CD4-positive, alpha-beta T cell treated with Interleukin-10 for 1 hour (primary cell): ENCODE data around the gene SYT17.

Source experiments
- DNase-seq: peaks from one replicate; pipeline ENCODE4 v3.0.0-alpha.2; 2020

SYT17 gene

DNA sequence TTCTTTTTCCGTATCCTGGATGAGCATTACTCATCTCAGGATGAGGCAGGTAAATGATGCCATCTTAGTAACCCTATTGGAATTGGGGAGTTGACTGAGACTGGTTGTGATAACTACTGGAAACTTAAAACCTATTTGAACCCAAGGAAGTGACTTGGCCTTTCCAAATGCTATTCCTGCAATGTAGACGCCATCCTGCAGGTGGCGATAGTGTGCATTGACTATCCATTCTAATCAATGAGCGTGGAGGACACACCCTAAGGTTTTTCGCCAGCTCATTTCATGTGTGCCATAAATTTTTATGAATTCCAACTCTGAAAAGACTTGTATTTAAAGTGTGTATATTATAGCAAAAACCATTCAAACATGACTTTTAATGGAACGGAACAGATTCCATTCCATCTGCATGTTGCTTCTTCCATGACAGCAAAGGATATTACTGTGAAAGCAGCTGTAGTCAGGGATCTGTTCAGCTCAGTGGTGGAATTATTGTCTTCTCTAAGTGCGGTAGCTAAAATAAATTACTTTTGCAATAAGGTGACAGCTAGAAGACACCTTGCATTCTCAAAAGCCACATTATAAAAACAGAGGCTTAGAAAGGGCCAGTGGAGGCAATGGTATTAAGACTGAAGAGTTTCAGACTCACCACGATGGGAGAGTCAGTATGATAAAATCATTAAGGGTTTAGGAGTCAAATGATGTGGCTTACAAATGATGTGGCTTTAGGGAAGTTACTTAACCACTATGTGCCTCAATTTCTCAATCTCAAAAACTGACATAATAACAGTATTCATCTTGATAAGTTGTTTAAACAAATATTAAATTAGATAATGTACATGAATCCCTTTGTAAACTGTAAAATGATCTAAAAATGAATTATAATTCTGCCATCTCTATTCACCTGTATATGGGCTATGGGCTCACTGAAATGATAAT, 55.5 kb downstream of the SYT17 start:
- peak; percentile 21 for DNase-seq

DNA sequence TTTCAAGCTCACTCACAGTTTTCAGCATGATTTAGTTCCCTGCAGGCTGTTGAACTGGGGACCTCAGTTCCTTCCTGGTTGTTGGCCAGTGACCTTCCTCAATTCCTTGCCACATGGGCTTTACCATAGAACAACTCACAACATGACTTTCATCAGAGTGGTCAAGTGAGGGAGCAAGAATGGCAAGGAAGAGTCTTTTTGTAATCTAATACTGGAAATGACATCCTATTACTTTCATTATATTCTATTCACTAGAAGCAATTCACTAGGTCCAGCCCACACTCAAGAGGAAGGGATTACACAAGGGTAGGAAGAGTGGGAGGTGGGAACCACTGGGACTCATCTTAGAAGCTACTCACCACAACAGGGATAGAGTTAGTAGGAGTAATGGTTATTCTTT, 57.6 kb downstream of the SYT17 start:
- DNase-seq, result no peak

DNA sequence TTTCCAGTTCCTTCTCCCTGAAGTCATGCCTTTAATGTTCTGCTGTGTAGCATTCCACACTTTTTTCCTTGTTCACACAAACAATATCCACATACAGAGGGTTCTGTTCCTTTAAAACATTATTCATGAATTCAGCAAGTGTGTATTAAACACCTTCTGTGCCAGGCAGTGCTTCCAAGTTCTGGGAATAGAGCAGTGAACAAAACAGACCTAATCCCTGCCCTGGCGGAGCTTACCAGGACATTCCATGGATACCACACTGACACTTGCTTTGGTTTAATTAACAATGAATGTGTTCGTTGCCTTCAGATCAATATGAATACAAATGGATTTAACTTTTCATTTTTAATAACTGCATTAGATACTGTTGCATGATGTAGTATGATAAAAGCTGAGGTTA, 59.6 kb downstream of the SYT17 start:
- DNase-seq, result no peak

DNA sequence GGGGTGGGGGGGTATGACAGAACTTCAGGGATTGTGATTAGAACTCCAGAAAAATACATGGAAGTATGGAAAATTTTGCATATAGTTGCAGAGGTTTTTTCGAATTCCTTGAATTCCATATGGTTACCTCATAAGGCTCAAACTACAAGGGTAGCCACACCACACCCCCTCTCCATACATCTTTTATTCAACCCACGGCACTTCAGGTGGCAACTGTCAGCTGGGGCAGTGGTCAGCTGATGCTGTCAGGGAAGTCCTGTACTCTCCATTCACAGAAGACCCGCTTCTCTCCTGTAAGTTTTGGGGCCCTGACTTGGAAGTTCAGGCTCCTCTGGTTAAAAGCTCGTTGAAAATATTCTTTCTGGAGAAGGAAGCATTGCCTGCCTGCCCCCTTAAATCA, 60.0 kb downstream of the SYT17 start:
- DNase-seq, result no peak

DNA sequence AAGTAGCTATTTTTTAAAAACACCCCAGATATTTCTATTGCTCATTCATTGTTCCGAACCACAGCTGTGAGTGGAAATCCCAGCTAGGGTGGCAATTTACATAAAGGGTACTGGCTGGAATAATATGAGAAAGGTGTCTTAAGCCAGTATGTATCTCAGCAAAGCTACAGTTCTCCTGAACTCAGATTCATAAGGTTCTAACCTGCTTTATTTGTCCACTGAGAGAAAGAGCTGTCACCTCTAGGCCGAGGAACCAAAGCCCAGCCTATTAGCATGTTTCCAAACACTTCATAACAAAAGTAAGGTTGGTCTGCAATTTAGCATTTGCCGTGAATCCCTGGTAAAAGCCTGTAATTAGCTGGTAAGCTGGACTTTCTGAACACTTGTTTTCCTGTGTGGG, 60.5 kb downstream of the SYT17 start:
- DNase-seq, result no peak

DNA sequence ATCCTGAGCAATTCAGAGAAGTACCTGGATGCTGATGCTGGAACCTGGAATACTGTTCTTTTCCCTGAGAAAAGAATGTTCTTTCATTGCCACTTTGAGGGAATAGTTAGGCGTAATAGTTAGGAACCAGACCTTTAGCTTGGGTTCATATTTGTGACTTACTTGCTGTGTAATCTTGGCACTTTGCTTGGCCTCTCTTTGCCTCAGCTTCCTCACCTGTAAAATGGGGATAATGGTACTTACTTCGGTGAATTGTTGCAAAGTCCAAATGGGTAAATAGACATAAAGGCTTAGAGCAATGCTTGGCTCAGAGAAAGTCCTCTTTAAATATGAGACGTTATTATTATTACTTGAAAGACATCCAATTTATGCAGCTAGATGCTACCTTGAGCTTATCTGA, 62.5 kb downstream of the SYT17 start:
- no peak for DNase-seq

DNA sequence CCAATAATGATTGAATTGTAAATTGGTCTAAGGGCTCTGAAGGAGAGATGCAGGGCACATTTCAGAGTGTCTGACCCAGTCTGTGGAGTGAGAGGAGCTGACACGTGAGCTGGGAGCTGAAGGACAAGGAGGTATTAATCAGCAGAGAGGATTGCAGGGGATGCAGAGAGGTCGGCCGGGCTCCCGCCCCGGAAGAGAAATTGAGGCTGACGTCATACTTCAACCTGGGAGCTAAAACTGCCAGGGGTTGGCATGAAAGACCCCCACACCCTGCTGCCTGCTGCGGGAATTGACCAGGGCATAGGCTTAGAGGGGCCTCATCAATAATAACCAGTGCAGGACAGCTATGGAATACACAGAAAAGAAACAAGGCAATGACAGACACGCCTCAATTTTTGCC, 63.8 kb downstream of the SYT17 start:
- no peak for DNase-seq

DNA sequence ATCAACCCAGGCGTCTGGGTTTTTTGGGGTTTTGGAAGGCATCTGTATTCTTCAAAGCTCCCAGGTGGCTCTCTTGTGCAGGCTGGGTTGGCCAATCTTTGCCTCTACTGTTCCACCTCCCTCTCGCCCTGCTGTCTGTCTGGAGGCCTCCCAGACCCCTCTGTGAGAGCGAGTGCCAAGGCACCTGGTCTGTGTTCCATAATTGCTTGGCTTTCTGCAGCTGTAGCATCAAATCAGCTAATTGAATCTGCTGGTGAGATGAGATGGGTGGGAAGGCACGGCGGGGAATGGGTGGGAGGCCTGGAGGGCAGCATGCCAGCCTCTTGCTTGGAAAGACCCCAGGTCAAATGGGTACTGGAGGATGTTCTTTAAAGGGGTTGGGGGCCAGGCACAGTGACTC, 64.9 kb downstream of the SYT17 start:
- DNase-seq, result no peak

DNA sequence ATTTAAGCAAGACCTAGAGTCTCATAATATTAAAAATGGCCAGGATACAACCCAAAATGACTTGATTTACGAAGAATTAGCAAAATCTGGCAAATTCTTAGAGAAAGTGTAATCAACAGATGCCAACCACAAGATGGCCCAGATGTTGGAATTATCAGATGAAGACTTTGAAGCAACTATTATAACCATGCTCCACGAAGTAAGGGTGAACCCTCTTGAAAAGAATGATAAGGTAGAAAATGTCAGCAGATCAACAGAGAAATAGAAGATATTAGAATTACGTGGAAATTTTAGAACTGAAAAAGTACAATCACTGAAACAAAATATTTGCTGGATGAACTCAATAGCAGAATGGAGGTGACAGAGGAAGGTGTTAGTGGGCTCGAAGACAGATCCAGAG, 67.4 kb downstream of the SYT17 start:
- DNase-seq, result no peak

DNA sequence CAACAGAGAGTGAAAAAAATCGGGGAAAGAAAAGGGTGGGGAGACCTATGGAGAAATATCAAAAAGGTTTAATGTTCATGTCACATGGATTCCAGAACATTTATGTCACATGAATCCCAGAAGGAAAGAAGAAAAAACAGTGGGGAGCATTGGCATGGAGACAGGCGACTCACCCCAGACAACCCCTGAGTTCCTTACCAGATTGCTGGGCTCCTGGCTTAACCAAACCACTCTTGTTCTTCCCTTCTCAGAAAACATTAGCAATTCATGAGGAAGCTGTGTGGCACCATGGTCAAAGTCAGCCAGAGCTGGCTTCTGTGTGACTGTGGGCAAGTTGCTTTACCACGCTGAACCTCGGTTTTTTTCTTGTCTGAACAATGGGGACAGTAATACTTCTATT, 67.8 kb downstream of the SYT17 start:
- no peak for DNase-seq

DNA sequence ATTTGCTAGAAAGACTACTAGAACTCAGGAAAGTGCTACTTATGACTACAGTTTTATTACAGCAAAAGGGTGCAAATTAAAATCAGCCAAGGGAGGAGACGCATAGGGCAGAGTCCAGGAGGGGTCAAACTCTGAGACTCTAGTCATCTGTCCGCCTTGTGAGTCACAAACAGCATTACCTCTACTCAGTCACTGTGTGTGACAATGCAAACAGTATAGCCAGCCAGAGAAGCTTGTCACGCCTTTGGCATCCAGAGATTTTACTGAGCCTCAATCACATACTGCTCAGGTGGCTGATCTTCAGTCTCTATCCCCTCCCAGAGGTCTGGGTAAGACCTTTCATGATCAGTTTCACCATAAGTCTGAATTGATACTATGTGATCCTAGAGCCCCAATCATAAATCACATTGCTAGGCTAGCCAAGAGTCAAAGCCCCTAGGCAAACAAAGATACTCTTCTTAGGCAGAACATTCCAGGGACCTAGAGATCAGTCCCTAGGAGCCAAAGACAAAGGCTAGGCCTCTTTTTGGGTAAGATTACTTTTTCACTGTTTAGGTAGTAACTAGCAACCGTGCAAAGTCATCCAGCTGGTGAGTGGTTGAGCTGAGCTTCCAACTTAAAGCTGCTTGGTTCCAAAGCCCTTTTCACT, 68.6 kb downstream of the SYT17 start:
- DNase-seq, result no peak

DNA sequence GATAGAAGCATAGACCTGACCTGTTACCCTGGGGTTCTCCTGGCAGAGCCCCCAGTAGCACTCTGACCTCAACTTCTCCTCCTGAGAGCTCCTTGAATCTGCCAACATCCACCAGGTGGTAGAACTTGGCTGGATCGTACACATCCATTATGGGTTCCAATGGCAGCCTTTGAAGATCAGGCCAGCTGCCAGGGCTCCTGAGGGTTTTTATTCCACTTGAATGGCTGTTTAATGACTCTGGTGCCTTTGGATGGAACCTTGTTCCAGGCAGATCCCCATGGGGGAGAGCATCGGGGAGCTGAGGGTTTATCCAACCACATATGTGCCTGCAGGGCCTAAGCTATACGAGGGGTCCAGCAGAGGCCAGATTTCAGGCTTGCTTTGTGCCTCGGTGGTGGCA, 70.4 kb downstream of the SYT17 start:
- DNase-seq, result no peak

DNA sequence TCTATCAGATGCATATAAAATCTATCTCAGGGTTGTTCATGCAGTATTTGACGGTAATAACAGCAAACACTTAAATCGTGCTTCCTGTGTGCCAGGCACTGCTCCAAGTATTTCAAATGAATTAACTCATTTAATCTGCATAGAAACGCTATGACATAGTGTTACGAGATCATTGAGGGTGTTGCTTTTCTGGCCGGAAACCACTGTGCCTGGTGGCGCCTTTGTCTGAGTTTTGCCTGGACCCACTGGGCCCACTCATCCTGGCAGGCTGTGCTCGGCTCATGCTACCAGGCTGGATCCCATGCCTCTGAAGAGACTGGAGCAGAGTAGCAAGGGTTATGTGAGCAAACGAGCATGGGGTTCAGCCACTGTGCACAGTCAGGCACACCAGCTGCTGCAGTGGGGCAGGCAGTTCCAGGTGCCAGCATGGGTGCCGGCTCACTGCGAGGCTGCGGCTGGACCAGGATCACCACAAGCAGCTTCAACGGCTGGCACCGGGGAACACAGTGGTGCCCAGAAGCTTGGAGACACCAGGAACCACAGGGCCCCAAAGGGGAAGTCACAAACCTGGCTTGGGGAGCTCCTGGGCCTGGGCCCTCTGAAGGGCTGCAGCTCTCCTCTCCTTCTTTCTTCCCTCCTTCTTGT, 71.6 kb downstream of the SYT17 start:
- DNase-seq, result no peak

DNA sequence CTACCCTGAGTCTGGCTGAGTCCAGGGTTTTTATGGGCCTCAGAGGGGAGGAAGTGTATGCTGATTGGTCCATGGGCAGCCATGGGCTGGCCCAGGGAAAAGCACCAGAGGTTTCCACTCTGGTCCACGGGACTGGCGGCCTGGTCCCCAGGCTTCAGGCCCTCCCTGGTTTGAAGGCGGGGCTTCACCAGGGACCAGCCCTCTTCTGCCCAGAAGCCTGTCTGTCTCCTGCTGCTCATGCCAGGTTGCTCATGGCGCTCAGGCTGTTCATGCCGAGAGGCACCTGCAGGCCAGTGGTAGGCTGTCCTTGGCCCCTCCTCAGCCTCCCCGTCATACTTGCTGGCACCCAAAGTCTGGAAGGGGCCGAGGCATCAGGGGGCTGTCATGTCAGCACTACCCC, 72.5 kb downstream of the SYT17 start:
- no peak for DNase-seq

DNA sequence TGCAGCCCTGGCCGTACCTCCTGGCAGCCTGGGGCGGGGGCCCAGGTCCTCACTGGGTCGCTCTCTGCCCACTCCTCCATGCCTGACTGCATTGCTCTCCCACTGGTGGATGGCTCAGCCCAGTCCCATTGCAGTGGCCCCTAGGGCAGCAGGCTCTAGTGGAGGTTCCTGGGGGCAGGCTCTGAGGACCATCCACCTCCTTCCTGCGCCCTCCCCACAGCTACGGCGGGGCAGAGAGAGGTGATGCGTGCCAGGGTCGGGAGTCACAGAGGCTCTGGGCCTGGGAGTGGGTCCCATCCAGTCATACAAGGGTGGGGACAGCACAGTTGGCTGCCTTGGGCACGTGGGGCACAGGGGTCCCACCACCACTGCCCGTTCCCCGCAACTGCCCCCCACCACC, 73.5 kb downstream of the SYT17 start:
- no peak for DNase-seq

DNA sequence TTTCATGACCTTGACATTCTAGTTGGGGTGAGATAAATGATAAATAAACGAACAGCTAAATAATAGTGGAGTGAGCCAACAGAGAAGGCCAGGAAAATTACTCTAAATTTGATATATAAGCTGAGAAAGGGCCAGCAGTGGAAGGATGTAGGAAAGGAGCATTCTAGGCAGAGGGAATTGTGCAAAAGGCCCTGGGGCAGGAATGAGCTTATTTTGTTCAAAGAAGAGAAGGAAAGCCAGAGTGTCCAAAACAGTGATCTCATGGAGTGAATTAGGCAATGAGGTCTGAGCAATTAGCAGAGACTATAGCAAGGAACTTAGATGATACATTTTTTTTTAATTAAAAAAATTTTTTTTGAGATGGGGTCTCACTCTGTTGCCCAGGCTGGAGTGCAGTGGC, 74.1 kb downstream of the SYT17 start:
- DNase-seq, result no peak

DNA sequence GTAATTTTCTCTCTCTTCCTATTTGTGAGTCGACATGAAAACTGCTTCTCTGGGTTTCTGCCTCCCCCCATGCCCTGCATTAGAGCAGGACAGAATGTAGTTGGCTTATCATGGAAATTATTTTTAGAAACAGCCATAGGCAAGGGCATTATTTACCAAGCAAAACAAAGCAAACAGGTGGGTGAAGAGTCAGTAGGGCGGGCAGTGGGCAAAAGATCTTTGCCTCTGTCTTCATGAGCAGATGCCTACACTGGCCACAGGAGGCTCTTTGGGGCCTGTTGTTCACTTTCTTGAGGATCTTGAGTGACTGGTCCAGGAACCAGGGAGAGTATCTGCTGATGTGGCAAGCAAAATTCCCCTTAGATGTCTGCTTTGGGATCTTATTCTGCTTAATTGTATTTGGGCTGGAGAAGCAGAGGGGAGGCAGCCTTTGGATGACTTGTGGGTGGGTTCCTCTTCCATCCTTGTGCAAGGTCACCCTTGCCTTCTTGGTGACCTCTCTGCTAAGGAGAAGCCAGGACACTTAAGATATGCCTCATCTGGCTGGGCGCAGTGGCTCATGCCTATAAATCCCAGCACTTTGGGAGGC, 75.0 kb downstream of the SYT17 start:
- DNase-seq, result no peak

DNA sequence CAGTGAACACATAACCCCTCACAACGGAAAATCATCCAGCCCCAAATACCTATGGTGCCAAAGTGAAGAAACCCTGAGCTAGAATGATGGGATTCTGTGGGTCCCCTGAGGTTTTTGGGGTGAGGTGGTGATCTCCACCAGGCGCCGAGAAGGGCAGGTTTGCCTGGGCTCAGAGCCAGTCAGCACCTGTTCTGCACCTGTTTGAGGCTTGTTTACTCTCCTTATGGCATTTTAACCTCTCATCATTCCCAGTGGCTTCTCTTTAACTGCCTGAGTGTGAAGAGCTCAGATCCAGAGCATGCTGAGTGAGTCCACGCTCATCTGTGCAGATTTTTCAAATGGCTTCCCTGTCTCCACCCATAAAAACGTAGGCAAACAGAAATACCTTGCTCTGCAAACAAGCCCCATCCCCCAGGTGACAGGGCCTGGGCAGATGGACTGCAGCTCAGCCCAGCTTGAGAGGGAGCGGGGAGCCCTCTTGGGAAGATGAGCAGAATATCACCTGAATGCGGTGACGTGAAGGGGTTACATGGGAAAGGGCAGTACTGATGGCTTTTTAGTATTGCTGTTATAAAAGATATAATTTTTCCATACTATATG, 77.4 kb downstream of the SYT17 start:
- DNase-seq, result no peak

DNA sequence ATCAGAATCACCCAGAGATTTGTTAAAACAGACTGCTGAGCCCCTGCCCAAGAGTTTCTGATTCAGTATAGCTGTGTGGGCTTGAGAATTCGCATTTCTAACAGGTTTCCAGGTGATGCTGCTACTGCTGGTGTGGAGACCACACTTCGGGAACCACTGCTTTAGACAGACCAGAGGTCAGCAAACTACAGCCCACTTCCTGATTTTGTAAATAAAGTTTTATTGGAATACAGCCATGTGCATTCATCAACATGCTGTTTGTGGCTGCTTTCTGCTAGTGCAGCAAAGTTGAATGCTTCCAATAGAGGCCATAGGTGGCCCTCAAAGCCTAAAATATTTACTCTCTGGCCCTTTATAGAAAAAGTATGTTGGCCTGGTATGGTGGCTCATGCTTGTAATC, 84.9 kb downstream of the SYT17 start:
- DNase-seq, result no peak

DNA sequence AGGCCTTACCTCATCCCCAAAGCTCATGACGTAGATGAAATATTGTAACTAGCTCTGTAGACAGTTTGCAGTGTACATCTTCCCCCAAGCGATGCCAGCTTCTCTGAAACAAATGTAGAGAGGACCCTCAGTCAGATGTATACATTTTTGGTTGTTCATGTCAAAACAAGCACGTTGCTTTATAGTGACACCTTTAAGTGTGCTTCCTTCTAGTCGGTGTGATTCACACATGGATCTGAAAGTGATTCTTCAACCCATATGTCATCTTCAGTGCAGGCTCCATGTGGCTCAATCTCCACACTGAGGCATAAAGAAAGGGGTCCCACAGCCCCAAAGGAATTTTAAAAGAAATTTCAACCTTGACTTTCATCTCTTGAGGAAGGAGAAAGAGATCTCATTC, 86.6 kb downstream of the SYT17 start:
- no peak for DNase-seq

DNA sequence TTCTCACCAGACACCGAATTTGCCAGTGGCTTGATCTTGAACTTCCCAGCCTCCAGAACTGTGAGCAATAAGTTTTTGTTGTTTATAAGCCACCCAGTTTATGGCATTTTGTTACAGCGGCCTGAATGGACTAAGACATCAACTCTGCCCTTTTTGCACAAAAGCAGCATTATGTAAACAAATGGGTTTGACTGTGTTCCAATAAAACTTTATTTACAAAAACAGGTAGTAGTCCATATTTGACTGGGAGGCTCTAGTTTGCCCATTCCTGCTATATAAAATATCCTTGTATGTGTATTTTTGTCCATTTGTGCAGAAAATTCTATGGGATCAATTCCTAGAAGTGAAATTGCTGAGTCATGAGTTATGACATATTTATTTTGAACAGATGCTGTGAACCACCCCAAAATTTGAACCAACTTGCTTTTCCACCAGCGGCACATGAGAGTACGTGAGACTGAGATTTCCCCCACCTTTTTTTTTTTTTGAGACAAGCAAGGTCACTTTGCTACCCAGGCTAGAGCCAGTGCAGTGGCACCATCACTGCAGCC, 96.2 kb downstream of the SYT17 start:
- no peak for DNase-seq

DNA sequence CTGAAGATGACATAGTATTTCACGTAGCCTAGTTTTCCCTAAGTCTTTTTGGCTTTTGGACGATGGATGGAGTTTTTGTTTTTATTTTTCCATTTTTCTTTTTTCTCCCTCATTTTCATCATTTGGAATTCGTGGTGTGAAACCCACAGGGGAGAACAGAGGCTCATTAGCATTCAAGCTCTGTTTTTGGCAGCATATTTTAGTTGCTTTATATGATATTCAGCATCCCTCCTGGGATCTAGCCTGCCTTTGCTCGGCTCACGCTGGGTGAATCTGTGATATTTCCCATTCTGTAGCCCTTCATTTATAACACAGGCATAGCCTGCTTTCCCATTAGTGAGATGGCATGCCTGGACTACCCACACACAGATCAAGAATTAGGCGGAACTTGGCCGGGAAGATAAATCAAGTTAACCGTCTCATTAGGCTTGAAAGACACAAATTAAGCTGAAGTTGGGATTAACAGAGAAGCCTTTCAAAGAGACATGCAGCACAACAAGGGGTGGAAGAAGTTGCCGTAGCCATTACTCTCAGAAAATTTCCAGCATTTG, 97.4 kb downstream of the SYT17 start:
- no peak for DNase-seq

DNA sequence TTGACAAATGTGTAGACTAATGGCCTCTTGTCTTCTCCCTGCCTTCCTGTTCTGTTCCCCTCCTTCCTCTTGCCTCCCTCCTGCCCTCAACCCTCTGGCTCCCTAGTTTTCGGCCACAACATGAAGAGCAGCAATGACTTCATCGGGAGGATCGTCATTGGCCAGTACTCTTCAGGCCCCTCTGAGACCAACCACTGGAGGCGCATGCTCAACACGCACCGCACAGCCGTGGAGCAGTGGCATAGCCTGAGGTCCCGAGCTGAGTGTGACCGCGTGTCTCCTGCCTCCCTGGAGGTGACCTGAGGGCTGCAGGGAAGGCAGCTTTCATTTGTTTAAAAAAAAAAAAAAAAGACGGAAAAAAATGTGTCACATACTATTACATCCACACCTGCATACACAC, 98.7 kb downstream of the SYT17 start:
- DNase-seq, result no peak
